Measurements from ENCODE around the gene PLPP4.

PLPP4 gene

DNA sequence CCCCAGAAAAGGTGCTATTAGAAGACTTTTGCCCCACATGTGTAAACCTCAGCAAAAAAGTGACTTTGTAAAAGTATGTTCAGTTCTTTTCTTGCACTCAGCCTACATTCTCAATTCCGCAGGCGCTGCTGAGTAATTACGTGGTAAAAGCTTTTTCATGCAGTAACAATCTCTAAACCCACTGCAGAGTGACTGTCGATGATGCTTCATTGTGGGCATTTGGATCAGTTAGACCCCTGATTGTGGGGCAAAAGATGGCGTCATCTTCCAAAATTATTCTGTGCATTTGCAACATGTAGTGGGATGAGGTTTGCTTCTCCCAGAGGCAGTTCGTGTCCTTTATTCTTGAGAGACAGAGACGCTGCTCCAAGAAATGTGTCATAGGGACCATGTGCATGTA, 85.6 kb downstream of the PLPP4 start:
- no peaks in the 10 kb centered on the region for H3K27me3 ChIP-seq (ENCODE audit: insufficient read depth, poor library complexity, severe bottlenecking)
- TF ChIP-seq POLR2AphosphoS5 (IDR thresholded peaks at IDR 0.05; ENCODE audit: low read depth) (no peak), SPI1 (IDR thresholded peaks at IDR 0.05; ENCODE audit: borderline replicate concordance, low read depth) (no peak), GABPA (IDR thresholded peaks at IDR 0.05; ENCODE audit: low read depth) (no peak)
- TF ChIP-seq, protein P1, sequence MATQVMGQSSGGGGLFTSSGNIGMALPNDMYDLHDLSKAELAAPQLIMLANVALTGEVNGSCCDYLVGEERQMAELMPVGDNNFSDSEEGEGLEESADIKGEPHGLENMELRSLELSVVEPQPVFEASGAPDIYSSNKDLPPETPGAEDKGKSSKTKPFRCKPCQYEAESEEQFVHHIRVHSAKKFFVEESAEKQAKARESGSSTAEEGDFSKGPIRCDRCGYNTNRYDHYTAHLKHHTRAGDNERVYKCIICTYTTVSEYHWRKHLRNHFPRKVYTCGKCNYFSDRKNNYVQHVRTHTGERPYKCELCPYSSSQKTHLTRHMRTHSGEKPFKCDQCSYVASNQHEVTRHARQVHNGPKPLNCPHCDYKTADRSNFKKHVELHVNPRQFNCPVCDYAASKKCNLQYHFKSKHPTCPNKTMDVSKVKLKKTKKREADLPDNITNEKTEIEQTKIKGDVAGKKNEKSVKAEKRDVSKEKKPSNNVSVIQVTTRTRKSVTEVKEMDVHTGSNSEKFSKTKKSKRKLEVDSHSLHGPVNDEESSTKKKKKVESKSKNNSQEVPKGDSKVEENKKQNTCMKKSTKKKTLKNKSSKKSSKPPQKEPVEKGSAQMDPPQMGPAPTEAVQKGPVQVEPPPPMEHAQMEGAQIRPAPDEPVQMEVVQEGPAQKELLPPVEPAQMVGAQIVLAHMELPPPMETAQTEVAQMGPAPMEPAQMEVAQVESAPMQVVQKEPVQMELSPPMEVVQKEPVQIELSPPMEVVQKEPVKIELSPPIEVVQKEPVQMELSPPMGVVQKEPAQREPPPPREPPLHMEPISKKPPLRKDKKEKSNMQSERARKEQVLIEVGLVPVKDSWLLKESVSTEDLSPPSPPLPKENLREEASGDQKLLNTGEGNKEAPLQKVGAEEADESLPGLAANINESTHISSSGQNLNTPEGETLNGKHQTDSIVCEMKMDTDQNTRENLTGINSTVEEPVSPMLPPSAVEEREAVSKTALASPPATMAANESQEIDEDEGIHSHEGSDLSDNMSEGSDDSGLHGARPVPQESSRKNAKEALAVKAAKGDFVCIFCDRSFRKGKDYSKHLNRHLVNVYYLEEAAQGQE (IDR thresholded peaks at IDR 0.05; ENCODE audit: insufficient replicate concordance, low read depth) = no peak
- TF ChIP-seq, protein P2, sequence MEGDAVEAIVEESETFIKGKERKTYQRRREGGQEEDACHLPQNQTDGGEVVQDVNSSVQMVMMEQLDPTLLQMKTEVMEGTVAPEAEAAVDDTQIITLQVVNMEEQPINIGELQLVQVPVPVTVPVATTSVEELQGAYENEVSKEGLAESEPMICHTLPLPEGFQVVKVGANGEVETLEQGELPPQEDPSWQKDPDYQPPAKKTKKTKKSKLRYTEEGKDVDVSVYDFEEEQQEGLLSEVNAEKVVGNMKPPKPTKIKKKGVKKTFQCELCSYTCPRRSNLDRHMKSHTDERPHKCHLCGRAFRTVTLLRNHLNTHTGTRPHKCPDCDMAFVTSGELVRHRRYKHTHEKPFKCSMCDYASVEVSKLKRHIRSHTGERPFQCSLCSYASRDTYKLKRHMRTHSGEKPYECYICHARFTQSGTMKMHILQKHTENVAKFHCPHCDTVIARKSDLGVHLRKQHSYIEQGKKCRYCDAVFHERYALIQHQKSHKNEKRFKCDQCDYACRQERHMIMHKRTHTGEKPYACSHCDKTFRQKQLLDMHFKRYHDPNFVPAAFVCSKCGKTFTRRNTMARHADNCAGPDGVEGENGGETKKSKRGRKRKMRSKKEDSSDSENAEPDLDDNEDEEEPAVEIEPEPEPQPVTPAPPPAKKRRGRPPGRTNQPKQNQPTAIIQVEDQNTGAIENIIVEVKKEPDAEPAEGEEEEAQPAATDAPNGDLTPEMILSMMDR (IDR thresholded peaks at IDR 0.05; ENCODE audit: insufficient read depth, low read length) = no peak
- no peak overlapping the region for H3K27ac ChIP-seq (replicated peaks)
- DNase-seq (ENCODE audit: low read depth in 1 of 2, low spot score in 1 of 2) = no peak
- H3K4me3 ChIP-seq (replicated peaks; ENCODE audit: insufficient read depth, low read length) = no peak overlapping the region

DNA sequence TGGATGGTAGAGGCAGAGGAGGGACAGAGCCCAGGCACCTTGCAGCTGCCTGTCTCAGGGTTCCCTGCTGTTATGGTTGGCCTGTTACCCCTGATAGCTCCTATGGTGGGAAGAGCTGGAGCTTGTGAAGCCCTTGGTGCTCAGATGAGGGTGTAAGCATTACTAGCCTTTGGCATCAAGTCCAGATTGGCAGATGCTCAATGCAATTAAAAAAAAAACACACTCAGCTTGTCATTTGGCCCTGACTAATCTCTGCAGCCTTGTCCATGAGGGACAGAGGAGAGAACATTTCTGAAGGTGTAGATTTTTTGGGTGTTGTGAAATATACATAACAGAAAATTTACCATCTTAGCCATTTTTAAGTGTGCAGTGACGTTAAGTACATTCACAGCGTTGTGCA, 86.3 kb downstream of the PLPP4 start:
- TF ChIP-seq, protein P2 (IDR thresholded peaks at IDR 0.05; ENCODE audit: insufficient read depth, low read length) = no peak
- TF ChIP-seq, protein P1 (IDR thresholded peaks at IDR 0.05; ENCODE audit: insufficient replicate concordance, low read depth) = no peak
- TF ChIP-seq GABPA (IDR thresholded peaks at IDR 0.05; ENCODE audit: low read depth) (no peak), SPI1 (IDR thresholded peaks at IDR 0.05; ENCODE audit: borderline replicate concordance, low read depth) (no peak)
- Histone ChIP-seq H3K27ac (replicated peaks) (no peak overlapping the region), H3K27me3 (ENCODE audit: insufficient read depth, poor library complexity, severe bottlenecking) (no peaks in the 10 kb centered on the region), H3K4me3 (replicated peaks; ENCODE audit: insufficient read depth, low read length) (no peak overlapping the region)
- DNase-seq (ENCODE audit: low read depth in 1 of 2, low spot score in 1 of 2) = no peak

DNA sequence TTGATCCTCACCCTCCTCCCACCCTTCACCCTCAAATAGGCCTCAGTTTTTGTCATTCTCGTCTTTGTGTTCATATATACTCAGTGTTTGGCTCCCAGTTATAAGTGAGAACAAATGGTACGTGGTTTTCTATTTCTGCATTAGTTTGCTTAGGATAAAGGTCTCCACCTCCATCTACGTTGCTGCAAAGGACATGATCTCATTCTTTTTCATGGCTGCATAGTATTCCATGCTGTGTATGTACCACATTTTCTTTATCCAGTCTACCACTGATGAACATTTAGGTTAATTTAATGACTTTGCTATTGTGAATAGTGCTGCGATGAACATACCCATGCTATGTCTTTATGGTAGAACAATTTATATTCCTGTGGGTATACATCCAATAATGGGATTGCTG, 91.2 kb downstream of the PLPP4 start:
- TF ChIP-seq POLR2AphosphoS5 (IDR thresholded peaks at IDR 0.05; ENCODE audit: low read depth) (no peak), GABPA (IDR thresholded peaks at IDR 0.05; ENCODE audit: low read depth) (no peak), SPI1 (IDR thresholded peaks at IDR 0.05; ENCODE audit: borderline replicate concordance, low read depth) (no peak)
- TF ChIP-seq, protein P1 (IDR thresholded peaks at IDR 0.05; ENCODE audit: insufficient replicate concordance, low read depth) = no peak
- TF ChIP-seq, protein P2 (IDR thresholded peaks at IDR 0.05; ENCODE audit: insufficient read depth, low read length) = no peak
- no peak for DNase-seq (ENCODE audit: low read depth in 1 of 2, low spot score in 1 of 2)
- Histone ChIP-seq H3K27me3 (ENCODE audit: insufficient read depth, poor library complexity, severe bottlenecking) (no peaks in the 10 kb centered on the region), H3K4me3 (replicated peaks; ENCODE audit: insufficient read depth, low read length) (no peak overlapping the region), H3K27ac (replicated peaks) (no peak overlapping the region)

All from HL-60 (cell line).